SK-N-SH treated with all-trans-retinoic acid at 6 μM for 48 hours (cell line): ENCODE measurements around the gene TUBGCP3.

Experiments
- ATAC-seq: fragments of 200-7000 bp; cut with Tn5 transposase; 3 replicates; pipeline ENCODE4 v1.9.1; 2020; ENCODE audit warnings: mild to moderate bottlenecking, moderate library complexity
- BACH2 ChIP-seq: fragments of 250-450 bp; sonication (Bioruptor Pico); IDR thresholded peaks from 2 replicates; pipeline ENCODE4 v1.9.0; 2021; ENCODE audit warnings: mild to moderate bottlenecking, borderline replicate concordance
- CSDC2 ChIP-seq: fragments of 250-450 bp; sonication (Bioruptor Pico); IDR thresholded peaks from 2 replicates; pipeline ENCODE4 v1.5.0; 2020; ENCODE audit warnings: mild to moderate bottlenecking, moderate library complexity
- CSRNP3 ChIP-seq: fragments of 250-450 bp; sonication (Bioruptor Pico); IDR thresholded peaks from 2 replicates; pipeline ENCODE4 v1.5.1; 2021; ENCODE audit warnings: mild to moderate bottlenecking, moderate library complexity
- ESRRG ChIP-seq: fragments of 250-450 bp; sonication (Bioruptor Pico); IDR thresholded peaks from 2 replicates; pipeline ENCODE4 v1.6.1; 2021; ENCODE audit warnings: mild to moderate bottlenecking
- GLIS3 ChIP-seq: fragments of 250-450 bp; sonication (Bioruptor Pico); IDR thresholded peaks from 2 replicates; pipeline ENCODE4 v1.5.0; 2020; ENCODE audit warnings: mild to moderate bottlenecking, moderate library complexity
- ISL1 ChIP-seq: fragments of 250-450 bp; sonication (Bioruptor Pico); IDR thresholded peaks from 2 replicates; pipeline ENCODE4 v2.1.2; 2022; ENCODE audit warnings: mild to moderate bottlenecking, moderate library complexity
- OSR1 ChIP-seq: fragments of 250-450 bp; sonication (Bioruptor Pico); IDR thresholded peaks from 2 replicates; pipeline ENCODE4 v1.8.0; 2022; ENCODE audit warnings: moderate library complexity, mild to moderate bottlenecking, inconsistent platforms
- PATZ1 ChIP-seq: fragments of 250-450 bp; sonication (Bioruptor Pico); IDR thresholded peaks from 2 replicates; pipeline ENCODE4 v1.8.0; 2020; ENCODE audit warnings: mild to moderate bottlenecking, moderate library complexity, borderline replicate concordance
- PPARA ChIP-seq: fragments of 250-450 bp; sonication (Bioruptor Pico); IDR thresholded peaks from 2 replicates; pipeline ENCODE4 v1.5.0; 2020; ENCODE audit warnings: mild to moderate bottlenecking, borderline replicate concordance
- RARB ChIP-seq: fragments of 250-450 bp; sonication (Bioruptor Pico); IDR thresholded peaks from 2 replicates; pipeline ENCODE4 v1.8.0; 2021; ENCODE audit warnings: mild to moderate bottlenecking, moderate library complexity
- SNAI2 ChIP-seq: fragments of 250-450 bp; sonication (Bioruptor Pico); IDR thresholded peaks from 2 replicates; pipeline ENCODE4 v1.5.0; 2020; ENCODE audit warnings: mild to moderate bottlenecking, moderate library complexity
- TCF4 ChIP-seq: fragments of 250-450 bp; sonication (Bioruptor Pico); IDR thresholded peaks from 2 replicates; pipeline ENCODE4 v1.8.0; 2021; ENCODE audit warnings: mild to moderate bottlenecking, moderate library complexity, borderline replicate concordance
- TOX ChIP-seq: fragments of 250-450 bp; sonication (Bioruptor Pico); IDR thresholded peaks from 2 replicates; pipeline ENCODE4 v1.8.0; 2021; ENCODE audit warnings: mild to moderate bottlenecking, moderate library complexity, borderline replicate concordance
- TSHZ2 ChIP-seq: fragments of 250-450 bp; sonication (Bioruptor Pico); IDR thresholded peaks from 2 replicates; pipeline ENCODE4 v1.5.0; 2020; ENCODE audit warnings: mild to moderate bottlenecking, moderate library complexity
- ZC3H10 ChIP-seq: fragments of 250-450 bp; sonication (Bioruptor Pico); IDR thresholded peaks from 2 replicates; pipeline ENCODE4 v1.5.1; 2021; ENCODE audit warnings: mild to moderate bottlenecking, moderate library complexity
- ZFP3 ChIP-seq: fragments of 250-450 bp; sonication (Bioruptor Pico); IDR thresholded peaks from 2 replicates; pipeline ENCODE4 v1.5.0; 2020; ENCODE audit warnings: mild to moderate bottlenecking, moderate library complexity
- ZFP30 ChIP-seq: fragments of 450-650 bp; formaldehyde crosslinking; IDR thresholded peaks from 2 replicates; pipeline ENCODE4 v1.5.0; 2022; ENCODE audit warnings: mild to moderate bottlenecking, moderate library complexity
- ZNF565 ChIP-seq: fragments of 450-650 bp; formaldehyde crosslinking; conservative IDR thresholded peaks from 2 replicates; pipeline ENCODE4 v1.5.0; 2020; ENCODE audit warnings: low read depth, mild to moderate bottlenecking, moderate library complexity
- ZNF70 ChIP-seq: fragments of 450-650 bp; formaldehyde crosslinking; IDR thresholded peaks from 2 replicates; pipeline ENCODE4 v1.5.0; 2020; ENCODE audit warnings: mild to moderate bottlenecking, moderate library complexity
- ZNF8 ChIP-seq: fragments of 450-650 bp; formaldehyde crosslinking; IDR thresholded peaks from 2 replicates; pipeline ENCODE4 v1.5.0; 2020; ENCODE audit warnings: mild to moderate bottlenecking, moderate library complexity
- TF ChIP-seq, protein P1 (sequence below): fragments of 250-450 bp; sonication (Bioruptor Pico); IDR thresholded peaks from 2 replicates; pipeline ENCODE4 v1.8.0; 2021; ENCODE audit warnings: low read depth, mild to moderate bottlenecking, moderate library complexity, borderline replicate concordance
- TF ChIP-seq, protein P2 (sequence below): fragments of 250-450 bp; sonication (Bioruptor Pico); IDR thresholded peaks from 2 replicates; pipeline ENCODE4 v1.5.1; 2020; ENCODE audit warnings: low read depth, mild to moderate bottlenecking, moderate library complexity

TUBGCP3 gene

DNA sequence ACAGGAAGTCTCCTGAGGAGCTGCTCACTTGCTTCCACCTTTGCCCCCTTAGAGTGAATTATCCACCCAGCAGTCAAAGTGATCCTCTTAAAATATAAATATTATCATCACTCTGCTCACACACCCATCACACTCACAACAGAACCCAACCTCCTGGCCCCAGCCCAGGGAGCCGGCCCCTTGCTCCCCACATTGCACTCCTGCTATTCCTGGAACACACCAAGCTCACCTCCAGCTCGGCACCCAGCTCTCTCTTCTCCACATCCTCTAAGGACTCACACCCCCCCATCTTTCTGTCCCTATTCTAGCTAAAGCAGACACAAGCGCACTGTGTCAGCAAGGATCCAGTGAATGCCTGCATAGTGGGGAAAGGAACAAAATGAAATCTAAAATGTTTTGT, 7.0 kb downstream of the TUBGCP3 start (continued):
- TF ChIP-seq CSRNP3 (CRISPR knock-in tag) (no peak), ZNF70 (CRISPR knock-in tag) (no peak)

DNA sequence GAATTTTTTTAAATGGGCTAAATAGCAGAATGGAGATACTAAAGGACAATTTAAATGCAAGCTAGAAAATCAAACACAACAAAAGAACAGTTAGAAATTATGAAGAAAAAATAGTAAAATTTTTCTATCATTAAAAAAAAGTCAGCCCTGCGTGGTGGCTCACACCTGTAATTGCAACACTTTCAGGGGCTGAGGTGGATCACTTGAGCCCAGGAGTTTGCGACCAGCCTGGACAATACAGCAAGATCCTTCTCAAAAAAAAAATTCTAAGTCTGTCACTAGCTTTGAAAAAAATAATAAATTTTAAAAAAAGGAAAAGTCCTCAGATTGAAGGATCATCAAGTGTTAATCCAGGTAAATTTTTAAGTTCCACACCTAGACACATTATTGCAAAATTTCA, 7.7 kb downstream of the TUBGCP3 start:
- TF ChIP-seq ISL1 (CRISPR knock-in tag), result no peak
- no peak for TF ChIP-seq CSDC2
- no peak for TF ChIP-seq TSHZ2
- TF ChIP-seq PATZ1 (CRISPR knock-in tag), result no peak
- TF ChIP-seq RARB (CRISPR knock-in tag), result no peak
- TF ChIP-seq ZC3H10 (CRISPR knock-in tag), result no peak
- TF ChIP-seq BACH2 (CRISPR knock-in tag), result no peak
- TF ChIP-seq TOX (CRISPR knock-in tag), result no peak
- no peak for TF ChIP-seq GLIS3
- no peak for TF ChIP-seq ZNF565 (CRISPR knock-in tag)
- TF ChIP-seq ZFP30 (CRISPR knock-in tag), result no peak
- no peak for TF ChIP-seq PPARA (CRISPR knock-in tag)
- TF ChIP-seq, protein P1, sequence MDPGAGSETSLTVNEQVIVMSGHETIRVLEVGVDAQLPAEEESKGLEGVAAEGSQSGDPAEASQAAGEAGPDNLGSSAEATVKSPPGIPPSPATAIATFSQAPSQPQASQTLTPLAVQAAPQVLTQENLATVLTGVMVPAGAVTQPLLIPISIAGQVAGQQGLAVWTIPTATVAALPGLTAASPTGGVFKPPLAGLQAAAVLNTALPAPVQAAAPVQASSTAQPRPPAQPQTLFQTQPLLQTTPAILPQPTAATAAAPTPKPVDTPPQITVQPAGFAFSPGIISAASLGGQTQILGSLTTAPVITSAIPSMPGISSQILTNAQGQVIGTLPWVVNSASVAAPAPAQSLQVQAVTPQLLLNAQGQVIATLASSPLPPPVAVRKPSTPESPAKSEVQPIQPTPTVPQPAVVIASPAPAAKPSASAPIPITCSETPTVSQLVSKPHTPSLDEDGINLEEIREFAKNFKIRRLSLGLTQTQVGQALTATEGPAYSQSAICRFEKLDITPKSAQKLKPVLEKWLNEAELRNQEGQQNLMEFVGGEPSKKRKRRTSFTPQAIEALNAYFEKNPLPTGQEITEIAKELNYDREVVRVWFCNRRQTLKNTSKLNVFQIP (CRISPR knock-in tag), result no peak
- TF ChIP-seq CSRNP3 (CRISPR knock-in tag), result no peak
- no peak for TF ChIP-seq SNAI2 (CRISPR knock-in tag)
- TF ChIP-seq, protein P2, sequence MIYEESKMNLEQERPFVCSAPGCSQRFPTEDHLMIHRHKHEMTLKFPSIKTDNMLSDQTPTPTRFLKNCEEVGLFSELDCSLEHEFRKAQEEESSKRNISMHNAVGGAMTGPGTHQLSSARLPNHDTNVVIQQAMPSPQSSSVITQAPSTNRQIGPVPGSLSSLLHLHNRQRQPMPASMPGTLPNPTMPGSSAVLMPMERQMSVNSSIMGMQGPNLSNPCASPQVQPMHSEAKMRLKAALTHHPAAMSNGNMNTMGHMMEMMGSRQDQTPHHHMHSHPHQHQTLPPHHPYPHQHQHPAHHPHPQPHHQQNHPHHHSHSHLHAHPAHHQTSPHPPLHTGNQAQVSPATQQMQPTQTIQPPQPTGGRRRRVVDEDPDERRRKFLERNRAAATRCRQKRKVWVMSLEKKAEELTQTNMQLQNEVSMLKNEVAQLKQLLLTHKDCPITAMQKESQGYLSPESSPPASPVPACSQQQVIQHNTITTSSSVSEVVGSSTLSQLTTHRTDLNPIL, result no peak
- TF ChIP-seq ZNF8 (CRISPR knock-in tag), result no peak
- TF ChIP-seq TCF4 (CRISPR knock-in tag), result no peak
- TF ChIP-seq ZNF70 (CRISPR knock-in tag), result no peak
- TF ChIP-seq ESRRG, result no peak
- no peak for ATAC-seq

GRCh38 chr13:112579310-112579843, 8.6 kb downstream of the TUBGCP3 start:
- ATAC-seq, result no peak
- no peak for TF ChIP-seq ZFP3
- TF ChIP-seq CSRNP3 (CRISPR knock-in tag), result no peak
- no peak for TF ChIP-seq ZNF8 (CRISPR knock-in tag)
- TF ChIP-seq OSR1 (CRISPR knock-in tag), result no peak
- no peak for TF ChIP-seq TSHZ2
- TF ChIP-seq, protein P2, result no peak
- TF ChIP-seq ZNF70 (CRISPR knock-in tag), result no peak
- no peak for TF ChIP-seq ZC3H10 (CRISPR knock-in tag)
- no peak for TF ChIP-seq RARB (CRISPR knock-in tag)
